Natural killer cell (primary cell): ENCODE data around the gene KIFC3. TPM values are rescaled to one million over a fixed set of nuclear protein-coding genes. Genes with fewer than 3 reads are reported as not detected.
"Not testable (repeated sequence)": the region's sequence is repeated elsewhere in the genome, so short reads cannot be mapped to it uniquely, and the experiment has no call there.

Source experiments
- ATAC-seq, 3 donors: fragments of 150-1000 bp in 2 of 3; fragments of 200-7000 bp in 1 of 3; cut with Tn5 transposase; 1 replicate in 1 of 3; 2 replicates in 2 of 3; pipeline ENCODE4 v1.10.0; 2021; ENCODE audit warnings: mild to moderate bottlenecking in 2 of 3, moderate library complexity in 2 of 3
- DNase-seq, 2 donors: peaks; one replicate each; pipeline versions ENCODE4 v3.0.0 to v3.0.0-alpha.2; 2013 to 2021; ENCODE audit warnings: mixed read lengths in 1 of 2
- H3K27ac ChIP-seq: one replicate; pipeline ENCODE4 v1.5.1; 2013; ENCODE audit warnings: mild to moderate bottlenecking, low read length
- H3K27me3 ChIP-seq: one replicate; pipeline ENCODE4 v1.6.1; 2013; ENCODE audit warnings: low read length; ENCODE audit not compliant: control insufficient read depth, insufficient read depth
- H3K36me3 ChIP-seq: one replicate; pipeline ENCODE4 v1.6.1; 2013; ENCODE audit warnings: low read length; ENCODE audit not compliant: control insufficient read depth, insufficient read depth
- H3K4me1 ChIP-seq: one replicate; pipeline ENCODE4 v1.6.1; 2013; ENCODE audit warnings: low read length; ENCODE audit not compliant: control insufficient read depth, insufficient read depth
- H3K4me3 ChIP-seq: one replicate; pipeline ENCODE4 v1.5.1; 2013; ENCODE audit warnings: low read length
- H3K9me3 ChIP-seq: one replicate; pipeline ENCODE4 v1.6.1; 2013; ENCODE audit warnings: low read length; ENCODE audit not compliant: control insufficient read depth, insufficient read depth
- H3K27ac Mint-ChIP-seq, 2 donors: one replicate each; pipeline ENCODE4 v1.8.0; 2022; ENCODE audit warnings: mild to moderate bottlenecking in 2 of 2, mixed read lengths in 2 of 2, moderate library complexity in 1 of 2
- H3K27me3 Mint-ChIP-seq, 2 donors: one replicate each; pipeline ENCODE4 v1.8.0; 2022; ENCODE audit warnings: low read depth in 2 of 2, mixed read lengths in 2 of 2
- H3K36me3 Mint-ChIP-seq: one replicate; pipeline ENCODE4 v1.8.0; 2022; ENCODE audit warnings: mixed read lengths
- H3K4me1 Mint-ChIP-seq, 2 donors: one replicate each; pipeline ENCODE4 v1.8.0; 2022; ENCODE audit warnings: mixed read lengths in 2 of 2
- H3K4me3 Mint-ChIP-seq: one replicate; pipeline ENCODE4 v1.8.0; 2022; ENCODE audit warnings: mild to moderate bottlenecking, moderate library complexity, mixed read lengths
- H3K9me3 Mint-ChIP-seq, 2 donors: one replicate each; pipeline ENCODE4 v1.8.0; 2022; ENCODE audit warnings: mixed read lengths in 2 of 2
- WGBS: methylation state at CpG from one replicate; pipeline ENCODE4 v1.1.7; 2013; ENCODE audit warnings: missing lambda C conversion rate; ENCODE audit not compliant: insufficient coverage; 5-methylcytosine and 5-hydroxymethylcytosine counted together
- intact Hi-C: fragments of 100-400 bp; cut with micrococcal nuclease; formaldehyde crosslinking; loops from one replicate; pipeline ENCODE4 v1.14.2; 2022
- total RNA-seq, 4 donors: library from RNA; stranded (reverse); fragments of 120-200 nt in 1 of 4; gene quantifications; one replicate each; pipeline versions ENCODE4 v1.2.3 to v1.2.4, GENCODE V29; 2013 to 2022
- TF ChIP-seq, protein P1 (sequence below): fragments of 200-600 bp; IDR thresholded peaks from one replicate; pipeline ENCODE4 v1.8.0; 2022; ENCODE audit warnings: antibody characterized with exemption

The KIFC3 gene
- total RNA-seq, 3 donors from 2014 or later (not counting 1 experiment from before 2014, with no cell fraction given) = 54.2 to 106 (median 84.9) TPM

DNA sequence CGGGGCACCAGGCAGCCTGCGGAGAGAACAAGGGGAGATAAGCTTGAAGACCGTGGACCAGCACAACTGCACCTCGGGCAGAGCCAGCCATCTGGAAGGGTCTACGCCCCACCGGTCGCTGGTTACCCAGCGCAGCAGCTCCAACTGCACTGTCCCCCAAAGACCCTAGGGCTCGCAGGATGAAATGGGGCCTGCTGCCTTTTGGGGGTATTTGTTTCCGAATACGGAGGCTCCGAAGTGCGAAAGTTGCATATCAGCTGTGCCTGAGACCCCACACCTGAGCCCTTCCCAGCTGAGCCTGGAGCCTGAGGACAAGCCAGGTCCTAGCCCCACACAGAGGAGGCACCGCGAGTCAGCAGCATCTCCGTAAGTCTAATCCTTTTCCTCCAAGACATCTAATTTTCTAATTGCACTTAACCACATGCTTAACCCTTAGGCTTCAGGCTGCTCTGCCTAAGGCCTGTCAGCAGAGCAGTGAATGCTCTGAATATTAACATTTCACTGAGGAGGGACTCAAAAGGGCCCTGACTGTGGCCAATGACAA, 4.0 kb downstream of the KIFC3 start:
- no peak for DNase-seq
- no peak overlapping the region for H3K27ac ChIP-seq
- H3K27me3 ChIP-seq = no peaks in the 10 kb centered on the region
- no peak overlapping the region for H3K4me3 Mint-ChIP-seq
- H3K27me3 Mint-ChIP-seq = no peaks in the 10 kb centered on the region
- H3K9me3 ChIP-seq = no peaks in the 10 kb centered on the region
- no peak overlapping the region for H3K4me3 ChIP-seq
- intact Hi-C loops = no loop called here
- no peaks in the 10 kb centered on the region for H3K36me3 ChIP-seq
- no peak for ATAC-seq
- H3K4me1 Mint-ChIP-seq = peaks cover 39 to 50% of the 10 kb centered on the region in 2 donors
- peaks cover 39% of the 10 kb centered on the region for H3K4me1 ChIP-seq
- TF ChIP-seq, protein P1, sequence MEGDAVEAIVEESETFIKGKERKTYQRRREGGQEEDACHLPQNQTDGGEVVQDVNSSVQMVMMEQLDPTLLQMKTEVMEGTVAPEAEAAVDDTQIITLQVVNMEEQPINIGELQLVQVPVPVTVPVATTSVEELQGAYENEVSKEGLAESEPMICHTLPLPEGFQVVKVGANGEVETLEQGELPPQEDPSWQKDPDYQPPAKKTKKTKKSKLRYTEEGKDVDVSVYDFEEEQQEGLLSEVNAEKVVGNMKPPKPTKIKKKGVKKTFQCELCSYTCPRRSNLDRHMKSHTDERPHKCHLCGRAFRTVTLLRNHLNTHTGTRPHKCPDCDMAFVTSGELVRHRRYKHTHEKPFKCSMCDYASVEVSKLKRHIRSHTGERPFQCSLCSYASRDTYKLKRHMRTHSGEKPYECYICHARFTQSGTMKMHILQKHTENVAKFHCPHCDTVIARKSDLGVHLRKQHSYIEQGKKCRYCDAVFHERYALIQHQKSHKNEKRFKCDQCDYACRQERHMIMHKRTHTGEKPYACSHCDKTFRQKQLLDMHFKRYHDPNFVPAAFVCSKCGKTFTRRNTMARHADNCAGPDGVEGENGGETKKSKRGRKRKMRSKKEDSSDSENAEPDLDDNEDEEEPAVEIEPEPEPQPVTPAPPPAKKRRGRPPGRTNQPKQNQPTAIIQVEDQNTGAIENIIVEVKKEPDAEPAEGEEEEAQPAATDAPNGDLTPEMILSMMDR = no peak
- H3K9me3 Mint-ChIP-seq = no peaks in the 10 kb centered on the region
- 91% methylated on average over 16 of the region's 16 CpGs for WGBS
- H3K27ac Mint-ChIP-seq = peak overlapping the region; percentile 61 to 96
- H3K36me3 Mint-ChIP-seq = no peaks in the 10 kb centered on the region

DNA sequence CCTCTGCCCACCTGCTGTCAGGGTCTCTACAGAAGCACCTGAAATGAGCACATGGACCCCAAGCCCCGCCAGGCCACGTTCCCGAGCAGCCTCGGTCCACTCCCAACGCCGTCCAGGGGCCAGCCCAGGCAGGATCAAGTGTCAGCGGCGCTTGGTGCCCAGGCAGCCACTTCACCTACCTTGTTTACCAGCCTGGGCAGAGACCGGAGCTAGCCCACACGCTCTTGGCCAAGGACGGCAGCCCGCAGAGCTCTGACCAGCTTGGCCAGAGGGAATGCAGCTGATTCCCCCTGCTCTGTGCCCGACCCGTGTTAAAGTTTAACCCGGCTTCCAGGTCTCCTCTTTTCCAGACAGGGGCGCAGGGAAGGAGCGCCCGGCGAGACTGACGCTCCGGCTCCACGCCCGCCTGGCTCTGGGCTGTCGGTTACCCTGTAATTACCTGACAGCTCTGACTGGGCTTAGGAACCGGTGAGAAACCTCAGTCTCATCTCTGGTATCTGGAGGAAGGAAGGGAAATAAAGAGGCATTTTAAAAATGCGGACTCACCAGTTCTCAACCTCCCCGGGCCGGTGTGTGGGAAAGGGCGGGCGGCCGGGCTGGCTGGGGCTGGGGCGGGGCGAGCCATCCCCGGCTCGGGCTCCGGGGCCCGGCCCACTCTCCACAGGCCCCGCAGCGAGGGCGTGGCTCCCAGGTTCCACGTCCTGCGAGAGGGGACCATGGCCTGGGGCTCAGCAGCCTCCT, 4.6 kb downstream of the KIFC3 start:
- no peaks in the 10 kb centered on the region for H3K27me3 ChIP-seq
- peaks cover 32 to 43% of the 10 kb centered on the region in 2 donors for H3K4me1 Mint-ChIP-seq
- H3K9me3 ChIP-seq = no peaks in the 10 kb centered on the region
- H3K9me3 Mint-ChIP-seq = no peaks in the 10 kb centered on the region
- no peaks in the 10 kb centered on the region for H3K36me3 ChIP-seq
- no peak overlapping the region for H3K27ac Mint-ChIP-seq
- H3K27ac ChIP-seq = no peak overlapping the region
- no peak overlapping the region for H3K4me3 Mint-ChIP-seq
- no peaks in the 10 kb centered on the region for H3K27me3 Mint-ChIP-seq
- intact Hi-C loops = no loop called here
- H3K4me3 ChIP-seq = no peak overlapping the region
- DNase-seq (no peak), ATAC-seq (no peak)
- 87% methylated on average over 42 of the region's 42 CpGs for WGBS
- peaks cover 33% of the 10 kb centered on the region for H3K4me1 ChIP-seq
- no peaks in the 10 kb centered on the region for H3K36me3 Mint-ChIP-seq
- TF ChIP-seq, protein P1 = no peak

DNA sequence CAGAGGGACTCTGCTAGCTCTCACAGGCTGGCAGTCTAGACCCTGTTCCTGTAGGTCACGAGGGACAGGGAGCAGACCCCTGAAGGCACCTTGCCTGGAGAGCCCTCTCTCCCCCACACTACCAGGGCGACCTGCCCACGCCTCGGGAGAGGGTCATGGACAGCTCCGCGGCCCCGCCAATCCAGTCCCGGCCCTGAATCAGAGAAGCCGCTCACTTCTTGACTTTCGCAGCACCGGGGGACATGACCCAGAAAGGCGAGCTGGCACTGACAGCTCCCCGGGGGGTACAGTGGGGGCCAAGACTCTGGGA, 5.1 kb downstream of the KIFC3 start:
- Mint-ChIP-seq H3K4me1 (peaks cover 33 to 42% of the 10 kb centered on the region in 2 donors), H3K9me3 (no peaks in the 10 kb centered on the region), H3K36me3 (no peaks in the 10 kb centered on the region), H3K27me3 (no peaks in the 10 kb centered on the region), H3K4me3 (no peak overlapping the region), H3K27ac (peak overlapping the region in 1 of 2 donors; percentile 50)
- Histone ChIP-seq H3K27ac (no peak overlapping the region), H3K9me3 (no peaks in the 10 kb centered on the region), H3K4me3 (no peak overlapping the region), H3K4me1 (peaks cover 30% of the 10 kb centered on the region), H3K36me3 (no peaks in the 10 kb centered on the region), H3K27me3 (no peaks in the 10 kb centered on the region)
- intact Hi-C loops = no loop called here
- 93% methylated on average over 13 of the region's 13 CpGs for WGBS
- TF ChIP-seq, protein P1 = no peak
- DNase-seq (no peak), ATAC-seq (no peak)

DNA sequence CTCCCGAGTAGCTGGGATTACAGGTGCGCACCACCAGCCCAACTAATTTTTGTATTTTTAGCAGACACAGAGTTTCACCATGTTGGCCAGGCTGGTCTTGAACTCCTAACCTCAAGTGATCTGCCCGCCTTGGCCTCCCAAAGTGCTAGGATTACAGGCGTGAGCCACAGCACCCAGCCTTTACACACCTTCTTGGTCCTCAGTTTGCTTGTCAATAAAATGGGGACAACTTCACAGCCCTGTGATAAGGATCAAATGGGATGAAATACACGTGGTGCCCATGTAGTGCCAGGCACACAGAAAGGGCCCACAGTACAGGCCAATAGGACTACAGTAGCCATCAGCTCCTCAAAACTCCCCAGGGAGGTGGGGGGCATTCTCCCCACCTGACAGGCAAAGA, 6.3 kb downstream of the KIFC3 start:
- H3K36me3 ChIP-seq, H3K27ac ChIP-seq, H3K4me3 Mint-ChIP-seq, H3K36me3 Mint-ChIP-seq, H3K9me3 Mint-ChIP-seq, H3K27me3 Mint-ChIP-seq, H3K9me3 ChIP-seq, DNase-seq, ATAC-seq, intact Hi-C loops, H3K27ac Mint-ChIP-seq, H3K27me3 ChIP-seq, H3K4me3 ChIP-seq: not testable (repeated sequence)
- WGBS = 79% methylated on average over 5 of the region's 5 CpGs
- H3K4me1 Mint-ChIP-seq = peaks cover 30 to 43% of the 10 kb centered on the region in 2 donors
- H3K4me1 ChIP-seq = peaks cover 23% of the 10 kb centered on the region
